Brain microvascular endothelial cell (primary cell): Measurements from ENCODE around the gene ENTPD1.
"Not testable (repeated sequence)": the region's sequence is repeated elsewhere in the genome, so short reads cannot be mapped to it uniquely, and the experiment has no call there.

Experiments
- DNase-seq: peaks from one replicate; pipeline ENCODE4 v3.0.0-alpha.2; 2020
- H3K27ac ChIP-seq: fragments of 250-450 bp; sonication (Bioruptor Pico); 2 replicates; pipeline ENCODE4 v1.5.1; 2020; ENCODE audit warnings: mild to moderate bottlenecking, moderate library complexity
- H3K27me3 ChIP-seq: fragments of 250-450 bp; sonication (Bioruptor Pico); replicated peaks from 2 replicates; pipeline ENCODE4 v1.5.1; 2020; ENCODE audit warnings: mild to moderate bottlenecking
- H3K36me3 ChIP-seq: fragments of 250-450 bp; sonication (Bioruptor Pico); replicated peaks from 2 replicates; pipeline ENCODE4 v1.5.1; 2020; ENCODE audit warnings: mild to moderate bottlenecking
- H3K4me3 ChIP-seq: 2 replicates; pipeline ENCODE4 v1.5.1; 2011; ENCODE audit warnings: low read depth, mild to moderate bottlenecking, control low read depth, low read length, moderate library complexity
- CTCF ChIP-seq: IDR thresholded peaks from 2 replicates; pipeline ENCODE4 v1.5.1; 2011; ENCODE audit warnings: low read depth, mild to moderate bottlenecking, moderate library complexity, low read length, control low read depth, inconsistent platforms; ENCODE audit errors: missing control alignments
- in situ Hi-C: cut with HindIII; loops from 2 replicates; pipeline ENCODE4 v1.10.0; 2017; ENCODE audit warnings: low sequenced_read_pairs, low pct_ligation_motif_present

Gene ENTPD1

GRCh38 chr10:95767884-95768556, 12.1 kb downstream of the ENTPD1 start:
- no peak for TF ChIP-seq CTCF
- H3K36me3 ChIP-seq, result no peaks in the 10 kb centered on the region
- no peak overlapping the region for H3K4me3 ChIP-seq
- H3K27ac ChIP-seq, result peak overlapping the region; percentile 40
- no peaks in the 10 kb centered on the region for H3K27me3 ChIP-seq
- DNase-seq, result peak; percentile 59
- in situ Hi-C loops, result no loop called here

GRCh38 chr10:95770084-95770720, 14.2 kb downstream of the ENTPD1 start:
- no peaks in the 10 kb centered on the region for H3K27me3 ChIP-seq
- no peak for TF ChIP-seq CTCF
- in situ Hi-C loops, result no loop called here
- no peak for DNase-seq
- H3K36me3 ChIP-seq, result no peaks in the 10 kb centered on the region
- no peak overlapping the region for H3K27ac ChIP-seq
- no peak overlapping the region for H3K4me3 ChIP-seq

GRCh38 chr10:95773454-95773853, 17.5 kb downstream of the ENTPD1 start:
- DNase-seq, H3K27me3 ChIP-seq, in situ Hi-C loops, H3K36me3 ChIP-seq, H3K4me3 ChIP-seq, H3K27ac ChIP-seq: not testable (repeated sequence)

- H3K36me3 ChIP-seq, H3K4me3 ChIP-seq, H3K27me3 ChIP-seq, DNase-seq, H3K27ac ChIP-seq, in situ Hi-C loops: not testable (repeated sequence)
Observed at GRCh38 chr10:95777638-95778037, 21.7 kb downstream of the ENTPD1 start.

GRCh38 chr10:95782318-95782717, 26.4 kb downstream of the ENTPD1 start:
- Histone ChIP-seq H3K36me3 (no peaks in the 10 kb centered on the region), H3K27ac (no peak overlapping the region), H3K27me3 (no peaks in the 10 kb centered on the region), H3K4me3 (no peak overlapping the region)
- no peak for DNase-seq
- no peak for TF ChIP-seq CTCF
- in situ Hi-C loops, result no loop called here

- TF ChIP-seq CTCF, result no peak
- Histone ChIP-seq H3K27me3 (no peaks in the 10 kb centered on the region), H3K27ac (no peak overlapping the region), H3K36me3 (no peaks in the 10 kb centered on the region), H3K4me3 (no peak overlapping the region)
- no peak for DNase-seq
- in situ Hi-C loops, result no loop called here
Observed at GRCh38 chr10:95783741-95784140, 27.8 kb downstream of the ENTPD1 start.
